ENCODE measurements around the gene SNX27. TPM values are rescaled to one million over a fixed set of nuclear protein-coding genes. Genes with fewer than 3 reads are reported as not detected.
"Not testable (repeated sequence)": the region's sequence is repeated elsewhere in the genome, so short reads cannot be mapped to it uniquely, and the experiment has no call there.

SNX27 gene
- polyA plus RNA-seq, 1 experiment = 23.8 TPM

DNA sequence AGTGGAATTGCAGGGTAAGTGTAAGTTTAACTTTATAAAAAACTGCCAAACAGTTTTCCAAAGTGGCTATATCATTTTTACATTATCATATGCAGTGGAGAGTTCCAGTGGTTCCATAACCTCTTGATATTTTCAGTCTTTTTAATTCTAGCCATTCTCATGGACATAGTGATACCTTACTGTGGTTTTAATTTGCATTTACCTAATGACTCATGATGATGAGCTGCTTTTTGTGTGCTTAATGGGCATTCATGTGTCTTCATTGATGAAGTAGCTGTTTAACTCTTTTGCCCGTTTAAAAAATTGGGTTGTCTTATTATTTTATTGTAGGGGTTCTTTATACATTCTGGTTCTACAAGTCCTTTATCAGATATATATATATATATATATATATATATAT, 29.4 kb downstream of the SNX27 start:
- Histone ChIP-seq H3K9me3 (ENCODE audit: control insufficient read depth, insufficient read depth, low read length) (no peaks in the 10 kb centered on the region), H3K27me3 (ENCODE audit: control insufficient read depth, insufficient read depth, low read length) (no peaks in the 10 kb centered on the region), H3K27ac (ENCODE audit: low read depth, low read length) (no peak overlapping the region), H3K4me3 (ENCODE audit: low read depth, low read length) (no peak overlapping the region)
- CTCF ChIA-PET = interaction anchor here (0.5 kb wide), 1 partner anchor 750 kb away, joined by 3 read pairs; no protein-coding TSS in a partner anchor
- TF ChIP-seq, protein P1, sequence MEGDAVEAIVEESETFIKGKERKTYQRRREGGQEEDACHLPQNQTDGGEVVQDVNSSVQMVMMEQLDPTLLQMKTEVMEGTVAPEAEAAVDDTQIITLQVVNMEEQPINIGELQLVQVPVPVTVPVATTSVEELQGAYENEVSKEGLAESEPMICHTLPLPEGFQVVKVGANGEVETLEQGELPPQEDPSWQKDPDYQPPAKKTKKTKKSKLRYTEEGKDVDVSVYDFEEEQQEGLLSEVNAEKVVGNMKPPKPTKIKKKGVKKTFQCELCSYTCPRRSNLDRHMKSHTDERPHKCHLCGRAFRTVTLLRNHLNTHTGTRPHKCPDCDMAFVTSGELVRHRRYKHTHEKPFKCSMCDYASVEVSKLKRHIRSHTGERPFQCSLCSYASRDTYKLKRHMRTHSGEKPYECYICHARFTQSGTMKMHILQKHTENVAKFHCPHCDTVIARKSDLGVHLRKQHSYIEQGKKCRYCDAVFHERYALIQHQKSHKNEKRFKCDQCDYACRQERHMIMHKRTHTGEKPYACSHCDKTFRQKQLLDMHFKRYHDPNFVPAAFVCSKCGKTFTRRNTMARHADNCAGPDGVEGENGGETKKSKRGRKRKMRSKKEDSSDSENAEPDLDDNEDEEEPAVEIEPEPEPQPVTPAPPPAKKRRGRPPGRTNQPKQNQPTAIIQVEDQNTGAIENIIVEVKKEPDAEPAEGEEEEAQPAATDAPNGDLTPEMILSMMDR (IDR thresholded peaks at IDR 0.05; ENCODE audit: low read depth, low read length) = no peak
- POLR2A ChIA-PET = no interaction called here
- DNase-seq (ENCODE audit: low read depth, low spot score) = no peak

DNA sequence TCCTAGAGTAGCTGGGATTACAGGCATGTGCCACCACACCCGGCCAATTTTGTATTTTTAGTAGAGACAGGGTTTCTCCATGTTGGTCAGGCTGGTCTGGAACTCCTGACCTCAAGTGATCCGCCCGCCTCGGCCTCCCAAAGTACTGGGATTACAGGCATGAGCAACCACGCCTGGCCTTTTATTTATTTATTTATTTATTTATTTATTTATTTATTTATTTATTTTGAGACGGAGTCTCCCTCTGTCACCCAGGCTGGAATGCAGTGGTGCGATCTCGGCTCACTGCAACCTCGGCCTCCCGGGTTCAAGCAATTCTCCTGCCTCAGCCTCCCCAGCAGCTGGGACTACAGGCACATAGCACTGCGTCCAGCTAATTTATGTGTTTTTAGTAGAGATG, 31.2 kb downstream of the SNX27 start:
- H3K9me3 ChIP-seq (ENCODE audit: control insufficient read depth, insufficient read depth, low read length); H3K4me3 ChIP-seq (ENCODE audit: low read depth, low read length); DNase-seq (ENCODE audit: low read depth, low spot score); CTCF ChIA-PET; H3K27me3 ChIP-seq (ENCODE audit: control insufficient read depth, insufficient read depth, low read length); POLR2A ChIA-PET; H3K27ac ChIP-seq (ENCODE audit: low read depth, low read length): not testable (repeated sequence)

DNA sequence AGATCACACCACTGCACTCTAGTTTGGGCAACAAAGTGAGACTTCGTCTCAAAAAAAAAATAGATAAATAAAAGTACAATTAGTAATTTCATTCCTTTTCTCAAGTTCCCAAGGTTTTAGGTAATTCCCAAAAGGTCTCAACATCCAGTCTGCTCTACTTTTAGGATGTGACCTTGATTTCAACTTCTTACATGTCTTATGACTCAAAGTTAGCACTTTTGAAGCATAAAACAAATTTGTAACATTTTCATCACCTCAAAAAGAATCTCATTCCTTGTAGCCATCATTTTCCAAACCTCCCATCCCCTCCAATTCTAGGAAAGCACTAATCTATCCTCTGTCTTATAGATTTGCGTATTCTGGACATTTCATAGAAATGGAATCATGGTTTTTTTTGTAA, 32.2 kb downstream of the SNX27 start:
- DNase-seq (ENCODE audit: low read depth, low spot score) = no peak
- no peaks in the 10 kb centered on the region for H3K27me3 ChIP-seq (ENCODE audit: control insufficient read depth, insufficient read depth, low read length)
- ChIA-PET POLR2A (no interaction called here), CTCF (no interaction called here)
- H3K9me3 ChIP-seq (ENCODE audit: control insufficient read depth, insufficient read depth, low read length) = no peaks in the 10 kb centered on the region
- TF ChIP-seq, protein P1 (IDR thresholded peaks at IDR 0.05; ENCODE audit: low read depth, low read length) = no peak
- H3K4me3 ChIP-seq (ENCODE audit: low read depth, low read length) = no peak overlapping the region
- no peak overlapping the region for H3K27ac ChIP-seq (ENCODE audit: low read depth, low read length)

DNA sequence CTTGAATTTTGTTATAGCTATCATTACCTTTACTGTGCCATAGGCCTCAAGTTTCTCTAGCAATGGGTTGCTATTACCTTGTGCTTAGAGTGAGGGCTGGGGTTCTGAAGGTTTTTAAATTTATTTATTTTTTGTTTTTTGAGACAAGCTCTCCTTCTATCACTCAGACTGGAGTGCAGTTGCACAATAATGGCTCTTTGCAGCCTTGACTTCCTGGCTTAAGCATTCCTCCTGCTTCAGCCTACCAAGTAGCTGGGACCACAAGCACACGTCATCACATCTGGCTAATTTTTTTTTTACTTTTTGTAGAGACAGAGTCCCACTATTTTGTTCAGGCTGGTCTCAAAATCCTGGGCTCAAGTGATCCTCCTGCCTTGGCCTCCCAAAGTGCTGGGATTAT, 41.5 kb downstream of the SNX27 start:
- H3K27ac ChIP-seq (ENCODE audit: low read depth, low read length) = no peak overlapping the region
- H3K9me3 ChIP-seq (ENCODE audit: control insufficient read depth, insufficient read depth, low read length) = no peaks in the 10 kb centered on the region
- CTCF ChIA-PET = interaction anchor here (0.6 kb wide), 2 partner anchors 25 to 116 kb away, joined by 4 read pairs; no protein-coding TSS in a partner anchor
- POLR2A ChIA-PET = no interaction called here
- no peaks in the 10 kb centered on the region for H3K27me3 ChIP-seq (ENCODE audit: control insufficient read depth, insufficient read depth, low read length)
- H3K4me3 ChIP-seq (ENCODE audit: low read depth, low read length) = no peak overlapping the region
- TF ChIP-seq, protein P1 (IDR thresholded peaks at IDR 0.05; ENCODE audit: low read depth, low read length) = no peak
- DNase-seq (ENCODE audit: low read depth, low spot score) = no peak

DNA sequence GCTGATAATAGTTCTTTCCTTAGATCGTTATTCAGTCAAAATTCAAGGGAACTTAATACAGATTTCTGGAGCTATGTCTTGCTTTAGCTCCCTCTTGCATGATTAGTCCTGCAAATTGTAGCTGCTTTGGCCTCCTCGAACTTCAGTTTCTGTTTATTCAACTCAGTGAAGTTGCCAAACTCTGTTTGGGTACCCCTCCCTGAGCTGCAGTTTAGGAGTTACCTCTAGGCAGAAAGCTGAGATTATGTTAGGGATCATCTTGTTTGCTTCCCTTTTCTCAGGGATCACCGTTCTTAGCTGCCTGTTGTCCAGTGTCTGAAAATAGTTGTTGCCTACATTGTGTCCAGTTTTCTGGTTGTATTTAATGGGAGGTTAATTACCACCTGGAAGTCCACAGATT, 43.5 kb downstream of the SNX27 start:
- Histone ChIP-seq H3K27me3 (ENCODE audit: control insufficient read depth, insufficient read depth, low read length) (no peaks in the 10 kb centered on the region), H3K9me3 (ENCODE audit: control insufficient read depth, insufficient read depth, low read length) (no peaks in the 10 kb centered on the region), H3K27ac (ENCODE audit: low read depth, low read length) (no peak overlapping the region), H3K4me3 (ENCODE audit: low read depth, low read length) (no peak overlapping the region)
- TF ChIP-seq, protein P1 (IDR thresholded peaks at IDR 0.05; ENCODE audit: low read depth, low read length) = no peak
- POLR2A ChIA-PET = no interaction called here
- no peak for DNase-seq (ENCODE audit: low read depth, low spot score)
- CTCF ChIA-PET = interaction anchor here (1.5 to 2.4 kb wide), 2 partner anchors 38 to 61 kb away, joined by 5 to 9 read pairs; no protein-coding TSS in a partner anchor

DNA sequence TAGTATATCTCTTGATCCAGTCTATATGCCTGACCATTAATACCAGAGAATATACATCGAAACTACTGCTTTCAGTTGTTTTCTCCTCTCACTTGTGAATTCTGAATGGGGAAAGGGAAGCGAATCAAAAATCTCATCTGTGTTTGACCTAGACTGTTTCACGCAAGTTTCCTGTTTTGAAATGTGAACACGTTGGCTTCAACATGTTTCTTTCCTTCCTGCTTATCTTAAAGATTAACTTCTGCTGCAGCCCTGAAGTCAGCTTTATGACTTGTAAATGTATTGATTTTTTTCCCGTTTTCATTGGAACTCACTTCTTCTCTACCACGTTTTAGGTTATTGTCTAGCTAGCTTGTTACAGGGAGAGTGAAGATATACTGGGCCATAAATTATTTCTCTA, 49.9 kb downstream of the SNX27 start:
- no peaks in the 10 kb centered on the region for H3K9me3 ChIP-seq (ENCODE audit: control insufficient read depth, insufficient read depth, low read length)
- CTCF ChIA-PET = no interaction called here
- H3K27me3 ChIP-seq (ENCODE audit: control insufficient read depth, insufficient read depth, low read length) = no peaks in the 10 kb centered on the region
- no peak overlapping the region for H3K4me3 ChIP-seq (ENCODE audit: low read depth, low read length)
- DNase-seq (ENCODE audit: low read depth, low spot score) = no peak
- no peak overlapping the region for H3K27ac ChIP-seq (ENCODE audit: low read depth, low read length)
- TF ChIP-seq, protein P1 (IDR thresholded peaks at IDR 0.05; ENCODE audit: low read depth, low read length) = no peak
- POLR2A ChIA-PET = no interaction called here

All from AG04450 (cell line).